Suprapubic skin (tissue), 4 donors: ENCODE data around the gene POU6F1.

Source experiments
- CTCF ChIP-seq, 2 donors: fragments of 200-600 bp in 1 of 2; fragments of 450-650 bp in 1 of 2; sonication (generic) in 1 of 2; IDR thresholded peaks; one replicate each; pipeline ENCODE4 v1.5.1; 2016 to 2019; ENCODE audit warnings: antibody characterized with exemption in 2 of 2, mild to moderate bottlenecking in 1 of 2, moderate library complexity in 1 of 2
- EP300 ChIP-seq: sonication (generic); formaldehyde crosslinking; IDR thresholded peaks from one replicate; pipeline ENCODE4 v1.6.1; 2017; ENCODE audit warnings: antibody characterized with exemption
- POLR2A ChIP-seq, 2 donors: fragments of 450-650 bp; IDR thresholded peaks; one replicate each; pipeline ENCODE4 v1.6.1; 2017; ENCODE audit warnings: antibody characterized with exemption in 2 of 2, mild to moderate bottlenecking in 2 of 2, moderate library complexity in 2 of 2
- POLR2AphosphoS5 ChIP-seq, 3 donors: sonication (generic); formaldehyde crosslinking; IDR thresholded peaks; one replicate each; pipeline ENCODE4 v1.6.1; 2017; ENCODE audit warnings: antibody characterized with exemption in 3 of 3

DNA sequence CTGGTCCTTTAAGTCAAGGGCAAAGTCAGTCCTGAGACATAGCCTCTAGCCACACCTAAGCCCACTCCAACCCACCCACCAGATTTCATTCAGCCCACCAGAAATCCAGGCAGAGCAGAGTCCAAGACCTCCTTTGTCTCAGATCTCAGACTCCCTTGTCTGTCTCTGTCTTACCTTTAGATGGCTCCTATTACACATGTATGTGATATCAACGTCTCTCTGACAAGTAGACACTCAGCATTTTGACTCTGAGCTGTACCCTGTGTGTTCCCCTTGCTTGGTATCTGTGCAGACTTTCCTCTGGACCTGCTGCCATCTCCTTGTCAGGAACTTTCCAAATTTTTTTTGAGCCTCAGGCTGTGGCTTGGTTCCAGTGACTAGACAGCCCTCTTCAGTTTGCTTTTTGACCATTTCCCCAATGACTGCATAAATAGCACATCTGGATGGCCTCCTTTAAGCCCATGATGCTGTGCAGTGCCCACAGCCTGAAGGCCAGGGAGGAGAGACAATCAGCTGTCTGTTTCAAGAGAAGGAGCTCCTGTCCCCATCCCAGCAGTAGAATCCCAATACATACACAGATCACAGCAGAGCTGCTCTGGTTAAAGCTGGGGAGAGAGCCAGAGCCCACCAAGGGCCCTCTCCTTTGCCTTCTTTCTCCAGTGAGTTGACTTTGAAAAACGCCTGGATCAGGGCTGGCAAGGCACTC is 7.0 kb downstream of the POU6F1 start:
- no peak for TF ChIP-seq CTCF (IDR thresholded peaks at IDR 0.05)
- no peak for TF ChIP-seq POLR2AphosphoS5 (IDR thresholded peaks at IDR 0.05)
- TF ChIP-seq EP300, result no peak
- TF ChIP-seq POLR2A (IDR thresholded peaks at IDR 0.05), result no peak
